Panc1 (cell line): ENCODE results near the gene RNF34.

ENCODE experiments used
- POLR2AphosphoS5 ChIP-seq: IDR thresholded peaks from 2 replicates; pipeline ENCODE4 v1.6.1; 2012; ENCODE audit warnings: mild to moderate bottlenecking, low read depth, low read length, moderate library complexity
- TF ChIP-seq, protein P1 (sequence below): fragments of 450-650 bp; IDR thresholded peaks from 2 replicates; pipeline ENCODE4 v1.5.1; 2017; ENCODE audit warnings: mild to moderate bottlenecking

DNA sequence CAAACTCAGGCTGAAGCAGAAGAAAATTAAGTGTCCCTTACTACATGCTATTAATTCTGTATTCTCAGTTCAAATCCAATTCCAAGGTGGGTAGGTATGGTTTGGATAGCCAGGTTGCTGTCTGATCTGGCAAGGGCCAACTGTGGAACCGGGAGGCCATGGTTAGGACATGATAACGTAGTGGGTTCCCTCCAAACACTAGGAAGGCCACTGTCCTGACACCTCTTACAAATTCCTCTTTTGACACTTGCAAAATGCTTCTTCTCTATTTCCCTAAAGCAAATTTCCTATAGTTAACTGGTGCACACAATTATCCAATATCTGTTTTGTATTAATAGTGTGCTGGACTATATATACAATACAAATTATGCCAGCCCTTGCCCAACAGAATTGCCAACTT, 70.8 kb downstream of the RNF34 start:
- TF ChIP-seq, protein P1, sequence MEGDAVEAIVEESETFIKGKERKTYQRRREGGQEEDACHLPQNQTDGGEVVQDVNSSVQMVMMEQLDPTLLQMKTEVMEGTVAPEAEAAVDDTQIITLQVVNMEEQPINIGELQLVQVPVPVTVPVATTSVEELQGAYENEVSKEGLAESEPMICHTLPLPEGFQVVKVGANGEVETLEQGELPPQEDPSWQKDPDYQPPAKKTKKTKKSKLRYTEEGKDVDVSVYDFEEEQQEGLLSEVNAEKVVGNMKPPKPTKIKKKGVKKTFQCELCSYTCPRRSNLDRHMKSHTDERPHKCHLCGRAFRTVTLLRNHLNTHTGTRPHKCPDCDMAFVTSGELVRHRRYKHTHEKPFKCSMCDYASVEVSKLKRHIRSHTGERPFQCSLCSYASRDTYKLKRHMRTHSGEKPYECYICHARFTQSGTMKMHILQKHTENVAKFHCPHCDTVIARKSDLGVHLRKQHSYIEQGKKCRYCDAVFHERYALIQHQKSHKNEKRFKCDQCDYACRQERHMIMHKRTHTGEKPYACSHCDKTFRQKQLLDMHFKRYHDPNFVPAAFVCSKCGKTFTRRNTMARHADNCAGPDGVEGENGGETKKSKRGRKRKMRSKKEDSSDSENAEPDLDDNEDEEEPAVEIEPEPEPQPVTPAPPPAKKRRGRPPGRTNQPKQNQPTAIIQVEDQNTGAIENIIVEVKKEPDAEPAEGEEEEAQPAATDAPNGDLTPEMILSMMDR = no peak
- no peak for TF ChIP-seq POLR2AphosphoS5
